Gastrocnemius medialis (tissue), 4 donors: ENCODE data around the gene BICDL1.

Source experiments
- POLR2A ChIP-seq, 2 donors: fragments of 450-650 bp; IDR thresholded peaks; one replicate each; pipeline ENCODE4 v1.6.1; 2017; ENCODE audit warnings: antibody characterized with exemption in 2 of 2, mild to moderate bottlenecking in 2 of 2, moderate library complexity in 2 of 2
- TF ChIP-seq, protein P1 (sequence below), 5 experiments: fragments of 450-650 bp in 3 of 5; fragments of 200-600 bp in 2 of 5; sonication (generic) in 2 of 5; IDR thresholded peaks in 4 of 5; conservative IDR thresholded peaks in 1 of 5; 1 replicate in 4 of 5; 2 replicates in 1 of 5; pipeline ENCODE4 v1.5.1; 2016 to 2019; ENCODE audit warnings: antibody characterized with exemption in 5 of 5, mild to moderate bottlenecking in 3 of 5, moderate library complexity in 3 of 5

DNA sequence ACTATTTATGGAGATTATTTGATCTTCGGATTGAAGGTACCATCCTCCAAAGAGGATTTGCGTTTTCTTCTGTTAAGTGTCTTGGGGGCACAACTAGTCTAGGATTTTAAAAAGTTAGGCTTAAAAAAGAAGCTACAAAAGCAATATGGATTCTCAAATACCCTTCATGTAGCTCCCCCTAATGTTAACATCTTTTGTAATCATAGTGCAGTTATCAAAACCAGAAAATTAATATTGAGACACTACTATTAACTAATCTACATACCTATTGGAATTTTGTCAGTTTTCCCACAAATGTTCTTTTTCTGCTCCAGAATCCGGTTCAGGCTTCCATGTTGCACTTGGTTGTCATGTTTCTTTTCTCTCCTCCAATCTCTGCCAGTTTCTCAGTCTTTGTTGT is 62.5 kb downstream of the BICDL1 start:
- TF ChIP-seq POLR2A (IDR thresholded peaks at IDR 0.05), result no peak
- TF ChIP-seq, protein P1, sequence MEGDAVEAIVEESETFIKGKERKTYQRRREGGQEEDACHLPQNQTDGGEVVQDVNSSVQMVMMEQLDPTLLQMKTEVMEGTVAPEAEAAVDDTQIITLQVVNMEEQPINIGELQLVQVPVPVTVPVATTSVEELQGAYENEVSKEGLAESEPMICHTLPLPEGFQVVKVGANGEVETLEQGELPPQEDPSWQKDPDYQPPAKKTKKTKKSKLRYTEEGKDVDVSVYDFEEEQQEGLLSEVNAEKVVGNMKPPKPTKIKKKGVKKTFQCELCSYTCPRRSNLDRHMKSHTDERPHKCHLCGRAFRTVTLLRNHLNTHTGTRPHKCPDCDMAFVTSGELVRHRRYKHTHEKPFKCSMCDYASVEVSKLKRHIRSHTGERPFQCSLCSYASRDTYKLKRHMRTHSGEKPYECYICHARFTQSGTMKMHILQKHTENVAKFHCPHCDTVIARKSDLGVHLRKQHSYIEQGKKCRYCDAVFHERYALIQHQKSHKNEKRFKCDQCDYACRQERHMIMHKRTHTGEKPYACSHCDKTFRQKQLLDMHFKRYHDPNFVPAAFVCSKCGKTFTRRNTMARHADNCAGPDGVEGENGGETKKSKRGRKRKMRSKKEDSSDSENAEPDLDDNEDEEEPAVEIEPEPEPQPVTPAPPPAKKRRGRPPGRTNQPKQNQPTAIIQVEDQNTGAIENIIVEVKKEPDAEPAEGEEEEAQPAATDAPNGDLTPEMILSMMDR (IDR thresholded peaks at IDR 0.05 in 4 of 5, conservative IDR thresholded peaks at IDR 0.05 in 1 of 5), result no peak
